HG03025 (cell line): ENCODE data around the gene GPR137B.
"Not testable (repeated sequence)": the region's sequence is repeated elsewhere in the genome, so short reads cannot be mapped to it uniquely, and the experiment has no call there.

ENCODE experiments used
- ATAC-seq: cut with Tn5 transposase; IDR thresholded peaks from one replicate; pipeline ENCODE4 v1.9.1; 2021; ENCODE audit warnings: mild to moderate bottlenecking, moderate library complexity; ENCODE audit not compliant: unreplicated experiment, low FRiP score

GPR137B gene, protein sequence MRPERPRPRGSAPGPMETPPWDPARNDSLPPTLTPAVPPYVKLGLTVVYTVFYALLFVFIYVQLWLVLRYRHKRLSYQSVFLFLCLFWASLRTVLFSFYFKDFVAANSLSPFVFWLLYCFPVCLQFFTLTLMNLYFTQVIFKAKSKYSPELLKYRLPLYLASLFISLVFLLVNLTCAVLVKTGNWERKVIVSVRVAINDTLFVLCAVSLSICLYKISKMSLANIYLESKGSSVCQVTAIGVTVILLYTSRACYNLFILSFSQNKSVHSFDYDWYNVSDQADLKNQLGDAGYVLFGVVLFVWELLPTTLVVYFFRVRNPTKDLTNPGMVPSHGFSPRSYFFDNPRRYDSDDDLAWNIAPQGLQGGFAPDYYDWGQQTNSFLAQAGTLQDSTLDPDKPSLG

DNA sequence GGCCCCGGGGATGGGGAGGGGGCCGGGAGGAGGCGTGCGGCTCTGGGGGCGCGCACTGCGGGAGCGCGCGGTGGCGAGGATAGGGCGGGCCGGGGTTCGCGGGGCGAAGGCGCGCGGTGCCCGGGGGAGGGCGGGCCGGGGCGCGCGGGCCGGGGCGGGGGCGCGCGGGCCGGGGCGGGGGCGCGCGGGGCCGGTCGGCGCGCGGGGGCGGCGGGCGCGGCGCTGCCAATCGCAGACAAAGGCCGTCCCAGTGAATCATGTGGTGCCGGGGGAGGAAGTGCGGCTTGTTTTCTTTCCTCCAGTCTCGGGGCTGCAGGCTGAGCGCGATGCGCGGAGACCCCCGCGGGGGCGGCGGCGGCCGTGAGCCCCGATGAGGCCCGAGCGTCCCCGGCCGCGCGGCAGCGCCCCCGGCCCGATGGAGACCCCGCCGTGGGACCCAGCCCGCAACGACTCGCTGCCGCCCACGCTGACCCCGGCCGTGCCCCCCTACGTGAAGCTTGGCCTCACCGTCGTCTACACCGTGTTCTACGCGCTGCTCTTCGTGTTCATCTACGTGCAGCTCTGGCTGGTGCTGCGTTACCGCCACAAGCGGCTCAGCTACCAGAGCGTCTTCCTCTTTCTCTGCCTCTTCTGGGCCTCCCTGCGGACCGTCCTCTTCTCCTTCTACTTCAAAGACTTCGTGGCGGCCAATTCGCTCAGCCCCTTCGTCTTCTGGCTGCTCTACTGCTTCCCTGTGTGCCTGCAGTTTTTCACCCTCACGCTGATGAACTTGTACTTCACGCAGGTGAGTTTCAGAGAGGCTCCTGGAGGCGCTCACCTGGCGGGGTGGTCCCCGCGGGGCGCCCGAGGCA, at the start of gene GPR137B:
Gene GPR137B (plus strand): TSS at position 287 of the 851 bp plus-strand sequence. CDS start 84 bp downstream, at position 371.
- peak; percentile 44 for ATAC-seq

DNA sequence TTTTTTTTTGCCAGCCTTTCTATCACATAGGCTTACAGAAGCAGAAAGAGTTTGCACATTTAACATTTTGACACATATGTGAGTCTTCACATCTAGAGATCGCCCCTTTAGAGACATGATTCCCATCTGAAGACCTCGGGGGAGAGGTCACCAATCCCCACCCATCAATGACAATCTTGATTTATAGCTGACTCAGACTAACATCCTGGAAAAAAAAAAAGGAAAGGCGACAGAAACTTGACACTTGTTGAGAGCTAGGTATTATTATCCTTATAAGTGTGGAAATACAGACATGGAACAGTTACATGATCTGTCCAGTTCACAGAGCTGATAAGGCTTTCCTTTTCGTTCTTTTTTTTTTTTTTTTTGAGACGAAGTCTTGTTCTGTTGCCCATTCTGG, 49.4 kb upstream of the GPR137B start:
- ATAC-seq = no peak

DNA sequence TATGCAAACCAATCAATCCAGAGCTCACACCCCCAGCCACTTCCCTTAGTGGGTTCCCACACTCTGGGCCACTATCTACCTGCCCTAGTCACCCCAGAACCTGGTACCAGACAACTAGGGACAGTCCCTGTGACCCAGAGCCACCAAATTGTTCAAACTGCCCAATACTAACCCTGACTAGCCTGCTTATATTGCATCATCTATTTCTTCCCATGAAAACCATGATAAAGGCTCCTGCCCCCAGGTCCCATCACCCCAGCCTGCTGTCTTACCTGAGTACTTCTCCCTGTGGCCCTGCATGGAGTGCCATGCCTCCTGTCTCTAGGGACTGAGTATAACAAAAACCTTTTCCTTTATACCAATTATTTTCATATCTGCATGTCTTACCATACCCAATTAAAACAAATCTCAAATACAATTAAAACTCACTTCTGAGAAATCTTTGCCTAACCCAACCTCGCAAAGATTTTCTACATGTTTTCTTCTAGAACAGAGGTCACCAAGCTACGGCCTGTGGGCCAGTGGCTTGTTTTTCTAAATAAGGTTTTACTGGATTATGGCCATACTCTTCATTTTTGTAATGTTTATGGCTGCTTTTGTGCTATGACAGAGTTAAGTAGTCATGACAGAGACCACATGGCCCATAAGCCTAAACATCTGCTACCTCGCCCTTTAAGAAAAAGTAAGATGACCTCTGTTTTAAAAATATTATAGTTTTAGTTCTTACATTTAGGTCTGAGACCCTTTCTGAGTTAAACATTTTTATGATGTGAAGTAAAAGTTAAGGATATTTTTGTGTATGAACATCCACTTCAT, 46.4 kb upstream of the GPR137B start:
- no peak for ATAC-seq

DNA sequence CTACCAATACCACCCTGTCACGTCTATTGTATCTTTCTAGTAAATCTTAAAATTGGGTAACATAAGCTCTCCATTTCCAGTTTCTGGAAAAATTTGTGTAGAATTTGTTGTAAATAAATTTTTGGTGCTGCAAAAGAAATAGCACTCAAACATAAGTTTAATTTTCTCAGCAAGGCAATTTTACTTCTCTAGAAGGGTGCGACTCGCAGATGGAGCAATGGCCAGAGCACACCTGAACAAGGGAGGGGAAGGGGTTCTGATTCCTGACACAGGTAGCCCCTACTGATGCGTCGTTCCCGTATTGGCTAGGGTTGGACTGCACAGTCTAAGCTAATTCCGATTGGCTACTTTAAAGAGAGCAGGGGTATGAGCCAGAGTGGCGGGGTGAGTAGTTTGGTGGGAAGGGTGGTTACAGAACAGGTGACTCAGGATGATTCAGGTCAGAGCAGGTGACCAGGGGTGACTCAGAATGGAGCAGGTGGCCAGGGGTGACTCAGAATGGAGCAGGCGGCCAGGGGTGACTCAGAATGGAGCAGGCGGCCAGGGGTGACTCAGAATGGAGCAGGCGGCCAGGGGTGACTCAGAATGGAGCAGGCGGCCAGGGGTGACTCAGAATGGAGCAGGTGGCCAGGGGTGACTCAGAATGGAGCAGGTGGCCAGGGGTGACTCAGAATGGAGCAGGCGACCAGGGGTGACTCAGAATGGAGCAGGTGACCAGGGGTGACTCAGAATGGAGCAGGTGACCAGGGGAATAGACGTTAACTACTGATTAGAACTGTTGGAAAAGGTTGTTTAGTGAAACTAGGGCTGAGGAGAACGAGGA, 45.5 kb upstream of the GPR137B start:
- ATAC-seq = not testable (repeated sequence)

DNA sequence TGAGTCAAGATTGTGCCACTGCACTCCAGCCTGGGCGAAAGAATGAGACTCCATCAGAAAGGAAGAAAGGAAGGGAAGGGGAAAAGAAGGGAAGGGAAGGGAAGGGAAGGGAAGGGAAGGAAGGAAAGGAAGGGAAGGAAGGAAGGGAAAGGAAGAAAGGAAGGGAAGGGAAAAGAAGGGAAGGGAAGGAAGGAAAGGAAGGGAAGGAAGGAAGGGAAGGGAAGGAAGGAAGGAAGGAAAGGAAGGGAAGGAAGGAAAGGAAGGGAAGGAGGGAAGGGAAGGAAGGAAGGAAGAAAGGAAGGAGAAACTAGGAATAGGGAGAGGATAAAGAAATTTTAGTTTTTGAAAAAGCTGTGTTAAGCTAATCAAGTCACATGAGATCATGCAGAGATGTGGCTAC, 44.1 kb upstream of the GPR137B start:
- no peak for ATAC-seq

DNA sequence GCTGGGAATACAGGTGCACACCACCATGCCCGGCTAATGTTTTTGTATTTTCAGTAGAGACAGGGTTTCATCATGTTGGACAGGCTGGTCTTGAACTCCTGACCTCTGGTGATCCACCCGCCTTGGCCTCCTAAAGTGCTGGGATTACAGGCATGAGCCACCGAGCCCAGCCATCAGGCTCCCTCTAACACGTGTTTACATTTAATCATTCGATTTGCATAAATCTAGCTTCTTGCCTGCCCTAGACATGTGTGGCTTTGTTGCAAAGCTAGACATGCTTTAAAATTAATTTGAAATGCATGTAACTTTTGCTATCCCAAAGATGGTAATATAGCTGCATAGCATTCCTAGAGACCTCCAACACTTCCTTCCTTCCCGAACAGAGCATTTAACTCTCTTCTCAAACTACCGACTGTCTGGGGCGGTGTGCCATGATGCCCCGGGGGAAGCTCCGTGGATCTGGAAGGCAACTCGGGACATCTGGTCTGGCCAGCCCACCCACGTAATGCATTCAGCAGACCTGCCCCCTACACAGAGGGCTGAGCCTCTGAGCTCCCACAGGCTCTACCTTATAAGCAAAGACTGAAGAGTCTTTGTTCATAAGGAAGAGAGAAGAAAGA, 42.9 kb upstream of the GPR137B start:
- no peak for ATAC-seq

DNA sequence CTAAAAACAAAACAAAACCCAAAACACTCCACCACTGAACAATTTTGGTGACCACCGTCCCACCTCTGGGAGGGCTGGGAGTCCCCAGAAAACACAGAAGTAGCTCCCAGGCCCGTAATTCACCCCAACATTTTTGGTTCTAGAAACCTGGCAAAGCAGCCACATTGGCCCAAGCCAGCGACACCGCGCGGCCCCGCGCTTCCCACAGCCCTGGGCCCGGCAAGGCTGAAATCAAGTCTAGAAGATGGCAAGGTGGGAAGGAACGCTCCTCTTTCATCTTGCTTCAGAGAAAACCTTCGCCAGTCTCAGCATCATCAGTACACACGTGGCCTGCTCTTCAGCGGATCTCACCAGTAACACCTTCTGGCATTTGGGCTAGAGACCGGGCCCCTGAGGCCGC, 41.5 kb upstream of the GPR137B start:
- ATAC-seq = no peak

DNA sequence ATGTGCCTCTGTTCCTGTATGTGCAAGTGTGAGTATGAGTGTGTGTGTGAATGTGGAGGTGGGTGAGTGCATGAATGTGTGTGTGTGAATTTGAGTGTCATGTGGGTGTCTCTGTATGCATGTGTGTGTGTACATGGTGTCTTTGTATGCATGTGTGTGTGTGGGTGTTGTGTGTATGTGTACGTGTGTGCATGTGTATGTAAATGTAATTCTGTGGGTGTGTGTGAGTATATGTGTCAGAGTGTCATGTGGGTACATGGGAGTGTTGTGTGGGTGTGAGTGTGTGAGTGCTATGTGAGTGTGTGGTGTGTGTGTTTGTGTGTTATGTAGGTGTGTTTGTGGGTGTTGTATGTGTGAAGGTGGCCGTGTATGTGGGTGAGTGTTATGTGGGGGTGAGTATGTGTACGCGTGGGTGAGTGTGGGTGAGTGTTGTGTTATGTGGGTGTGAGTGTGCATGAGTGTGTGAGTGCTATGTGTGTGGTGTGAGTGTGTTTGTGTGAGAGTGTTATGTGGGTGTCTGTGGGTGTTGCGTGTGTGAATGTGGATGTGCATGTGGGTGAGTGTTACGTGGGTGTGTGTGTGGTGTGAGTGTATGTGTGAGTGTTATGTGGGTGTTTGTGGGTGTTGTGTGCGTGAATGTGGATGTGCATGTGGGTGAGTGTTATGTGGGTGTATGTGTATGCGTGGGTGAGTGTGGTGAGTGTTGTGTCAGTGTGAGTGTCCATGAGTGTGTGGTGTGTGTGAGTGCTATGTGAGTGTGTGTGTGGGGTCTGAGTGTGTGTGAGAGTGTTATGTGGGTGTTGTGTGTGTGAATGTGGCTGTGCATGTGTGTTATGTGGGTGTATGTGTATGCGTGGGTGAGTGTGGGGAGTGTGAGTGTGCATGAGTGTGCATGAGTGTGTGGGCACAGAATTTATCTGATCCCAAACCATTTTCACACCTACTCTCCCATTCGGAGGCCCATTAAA, 40.8 kb upstream of the GPR137B start:
- ATAC-seq = no peak

DNA sequence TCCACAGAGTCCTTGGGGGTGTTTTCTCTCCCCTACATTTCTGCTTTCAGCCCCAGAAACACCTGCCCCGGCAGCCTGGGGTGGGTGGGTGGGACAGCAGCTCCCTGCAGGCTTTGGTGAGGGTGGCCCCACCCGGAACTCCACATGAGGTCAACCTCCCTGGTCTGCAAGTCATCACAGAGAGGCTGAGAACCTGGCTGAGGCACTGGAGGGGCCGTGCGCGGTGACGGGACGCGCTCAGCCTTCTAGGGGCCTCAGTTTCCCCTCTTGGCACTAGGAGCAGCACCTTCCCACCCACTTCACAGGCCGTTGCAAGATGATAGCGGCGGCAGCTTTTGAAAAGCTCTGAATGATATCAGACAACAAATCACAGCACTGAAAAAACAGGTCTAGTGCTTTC, 39.7 kb upstream of the GPR137B start:
- ATAC-seq = no peak

DNA sequence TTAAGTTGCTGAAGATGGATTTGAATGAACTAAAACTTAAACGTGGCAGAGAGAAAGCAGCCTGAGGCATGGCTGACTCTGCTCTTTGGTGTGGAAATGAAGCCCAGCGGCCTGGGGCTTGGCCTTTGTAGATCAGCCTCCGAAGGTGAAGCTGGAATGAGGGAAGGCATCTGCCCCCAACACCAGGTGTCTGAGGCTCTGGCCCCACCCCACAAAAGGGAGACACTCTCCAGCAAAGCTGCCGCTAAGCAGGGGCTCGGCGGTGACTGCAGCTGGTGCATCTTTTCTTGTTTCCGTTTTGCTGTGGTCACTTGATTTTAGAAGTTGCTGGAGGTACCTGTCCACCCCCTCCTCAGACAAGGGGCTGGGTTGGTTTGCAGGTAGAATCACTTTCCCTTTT, 39.3 kb upstream of the GPR137B start:
- ATAC-seq = no peak

DNA sequence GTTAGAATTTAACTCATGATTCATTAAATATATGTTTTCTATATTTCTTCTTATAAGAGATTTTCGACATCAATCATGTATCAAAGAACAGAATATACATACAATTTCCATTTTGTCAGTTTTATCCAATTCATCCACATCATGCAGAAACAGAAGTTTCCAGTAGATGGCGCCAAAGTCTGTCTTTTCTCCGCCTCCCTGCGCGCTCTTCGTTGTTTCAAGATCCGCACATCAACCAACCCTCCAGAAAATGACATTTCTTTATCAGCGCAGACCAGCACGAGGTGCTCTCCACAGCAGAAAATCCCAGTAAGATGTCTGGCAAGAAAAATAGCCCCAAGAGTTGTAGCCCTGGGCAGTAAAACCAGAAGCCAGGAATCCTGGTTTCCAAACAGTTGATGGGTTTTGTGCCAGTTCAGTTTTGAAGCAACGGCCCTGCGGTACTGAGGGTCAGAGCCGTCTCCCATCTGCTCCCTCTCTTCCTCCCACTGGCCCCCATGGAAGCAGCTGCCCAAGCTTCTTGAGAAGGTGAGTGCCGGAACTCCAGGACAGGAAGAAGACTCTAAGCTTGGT, 38.6 kb upstream of the GPR137B start:
- ATAC-seq = no peak

DNA sequence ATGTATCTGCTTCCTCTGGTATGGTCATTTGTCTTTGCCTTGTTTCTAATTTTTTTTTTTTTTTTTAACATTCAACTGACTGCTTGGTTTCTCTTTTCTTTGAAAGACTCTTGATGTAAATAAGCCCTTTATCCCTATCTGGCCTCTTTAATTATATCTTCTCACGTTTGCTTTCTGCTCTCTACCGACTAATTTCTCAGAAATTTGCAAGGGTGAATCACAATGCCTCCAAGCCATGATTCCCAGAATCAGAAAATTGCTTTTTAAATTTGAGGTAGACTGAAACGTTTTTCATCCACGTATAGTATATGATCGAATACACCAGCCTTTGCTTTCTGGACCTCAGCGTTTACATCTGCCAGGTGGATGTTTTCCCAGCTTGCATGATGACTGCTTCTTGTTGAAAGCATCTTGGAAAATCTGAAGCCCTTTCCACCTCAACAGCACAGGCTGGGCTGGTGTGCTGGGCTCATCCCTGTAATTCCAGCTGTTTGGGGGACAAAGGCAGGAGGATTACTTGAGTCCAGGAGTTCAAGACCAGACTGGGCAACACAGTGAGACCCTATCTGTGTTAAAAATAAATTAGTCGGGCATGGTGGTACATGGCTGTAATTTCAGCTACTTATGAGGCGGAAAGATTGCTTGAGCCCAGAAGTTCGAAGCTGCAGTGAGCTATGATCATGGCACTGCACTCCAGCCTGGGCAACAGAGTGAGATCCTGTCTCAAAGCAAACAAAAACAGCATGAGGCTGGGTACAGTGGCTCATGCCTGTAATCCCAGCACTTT, 35.0 kb upstream of the GPR137B start:
- ATAC-seq = no peak

DNA sequence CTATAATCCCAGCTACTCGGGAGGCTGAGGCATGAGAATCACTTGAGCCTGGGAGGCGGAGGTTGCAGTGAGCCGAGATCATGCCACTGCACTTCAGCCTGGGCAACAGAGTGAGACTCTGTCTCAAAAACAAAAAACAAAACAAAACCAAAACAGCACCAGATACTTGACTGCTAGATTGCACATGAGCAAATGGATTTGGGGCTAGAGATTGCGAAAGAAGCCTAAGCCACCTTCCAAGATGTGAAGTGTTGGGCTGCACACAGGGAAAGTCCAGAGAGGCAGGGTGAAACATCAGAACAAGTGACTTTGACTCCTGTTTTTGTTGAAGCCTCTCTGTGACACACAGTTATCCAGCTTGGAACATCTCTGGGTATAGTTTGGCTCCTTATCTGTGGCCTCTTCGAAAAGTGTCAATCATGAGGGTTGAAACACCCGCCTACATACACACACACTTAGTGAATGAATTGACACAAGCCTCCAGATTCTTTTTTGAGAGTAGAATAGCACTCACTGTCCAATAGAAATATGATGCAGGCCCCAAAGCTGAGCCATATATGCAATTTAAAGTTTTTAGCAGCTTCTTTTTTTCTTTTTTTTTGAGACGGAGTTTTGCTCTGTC, 34.2 kb upstream of the GPR137B start:
- no peak for ATAC-seq

DNA sequence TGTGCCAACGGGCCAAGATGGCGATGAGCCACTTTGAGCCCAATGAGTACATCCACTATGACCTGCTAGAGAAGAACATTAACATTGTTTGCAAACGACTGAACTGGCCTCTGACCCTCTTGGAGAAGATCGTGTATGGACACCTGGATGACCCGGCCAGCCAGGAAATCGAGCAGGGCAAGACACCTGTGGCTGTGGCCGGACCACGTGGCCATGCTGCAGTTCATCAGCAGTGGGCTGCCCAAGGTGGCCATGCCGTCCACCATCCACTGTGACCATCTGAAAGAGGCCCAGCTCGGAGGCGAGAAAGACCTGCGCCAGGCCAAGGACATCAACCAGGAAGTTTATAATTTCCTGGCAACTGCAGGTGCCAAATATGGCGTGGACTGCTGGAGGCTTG, 32.2 kb upstream of the GPR137B start:
- no peak for ATAC-seq

DNA sequence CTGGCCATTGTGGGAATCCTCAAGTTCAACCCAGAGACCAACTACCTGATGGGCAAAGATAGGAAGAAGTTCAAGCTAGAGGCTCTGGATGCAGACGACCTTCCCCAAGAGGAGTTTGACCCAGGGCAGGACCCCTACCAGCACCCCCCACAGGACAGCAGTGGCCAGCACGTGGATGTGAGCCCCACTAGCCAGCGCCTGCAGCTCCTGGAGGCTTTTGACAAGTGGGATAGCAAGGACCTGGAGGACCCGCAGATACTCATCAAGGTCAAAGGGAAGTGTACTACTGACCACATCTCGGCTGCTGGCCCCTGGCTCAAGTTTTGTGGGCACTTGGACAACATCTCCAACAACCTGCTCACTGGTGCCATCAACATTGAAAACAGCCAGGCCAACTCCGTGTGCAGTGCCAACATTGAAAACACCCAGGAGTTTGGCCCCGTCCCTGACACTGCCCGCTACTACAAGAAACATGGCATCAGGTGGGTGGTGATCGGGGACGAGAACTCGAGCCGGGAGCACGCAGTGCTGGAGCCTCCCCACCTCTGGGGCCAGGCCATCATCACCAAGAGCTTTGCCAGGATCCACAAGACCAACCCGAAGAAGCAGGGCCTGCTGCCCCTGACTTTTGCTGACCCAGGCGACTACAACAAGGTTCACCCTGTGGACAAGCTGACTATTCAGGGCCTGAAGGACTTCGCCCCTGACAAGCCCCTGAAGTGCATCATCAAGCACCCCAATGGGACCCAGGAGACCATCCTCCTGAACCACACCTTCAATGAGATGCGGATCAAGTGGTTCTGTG, 30.6 kb upstream of the GPR137B start:
- ATAC-seq = no peak

DNA sequence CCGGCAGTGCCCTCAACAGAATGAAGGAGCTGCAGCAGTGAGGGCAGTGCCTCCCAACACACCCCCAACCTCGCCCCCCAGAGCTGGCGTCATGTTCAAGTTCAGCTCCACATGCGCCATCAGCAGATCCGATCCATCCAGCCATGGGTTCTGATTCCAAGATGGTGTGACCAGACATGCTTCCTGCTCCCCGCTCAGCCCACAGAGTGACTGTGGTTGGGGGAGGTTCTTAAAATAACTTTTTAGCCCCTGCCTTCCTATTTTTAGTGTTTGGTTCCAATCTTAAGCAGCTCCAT, 30.1 kb upstream of the GPR137B start:
- ATAC-seq = no peak
